Thoracic aorta (tissue), 2 donors: Measurements from ENCODE around the gene PLEKHN1. TPM values are rescaled to one million over a fixed set of nuclear protein-coding genes. Genes with fewer than 3 reads are reported as not detected.

ENCODE experiments used
- ATAC-seq: fragments of 150-250 bp; one replicate; pipeline ENCODE4 v1.8.0; 2017; ENCODE audit warnings: low read depth; ENCODE audit not compliant: insufficient number of reproducible peaks, low FRiP score
- DNase-seq: peaks from one replicate; pipeline ENCODE4 v3.0.0-alpha.2; 2020; ENCODE audit warnings: low spot score
- H3K27ac ChIP-seq, 2 donors: fragments of 200-600 bp; sonication (generic); 1 replicate in 1 of 2; 2 replicates in 1 of 2; pipeline ENCODE4 v1.5.1; 2016; ENCODE audit warnings: mild to moderate bottlenecking in 2 of 2, moderate library complexity in 2 of 2
- H3K27me3 ChIP-seq: fragments of 200-600 bp; sonication (generic); replicated peaks from 2 replicates; pipeline ENCODE4 v1.6.0; 2016; ENCODE audit warnings: mild to moderate bottlenecking; ENCODE audit not compliant: insufficient read depth
- H3K36me3 ChIP-seq: fragments of 200-600 bp; sonication (generic); one replicate; pipeline ENCODE4 v1.5.1; 2016
- H3K4me1 ChIP-seq, 2 donors: fragments of 200-600 bp; sonication (generic); 1 replicate in 1 of 2; 2 replicates in 1 of 2; pipeline versions ENCODE4 v1.5.1 to v1.6.0; 2016; ENCODE audit warnings: low read depth in 2 of 2, mild to moderate bottlenecking in 1 of 2; ENCODE audit not compliant: control insufficient read depth in 1 of 2
- H3K4me3 ChIP-seq: fragments of 200-600 bp; sonication (generic); 2 replicates; pipeline ENCODE4 v1.5.1; 2016; ENCODE audit warnings: mild to moderate bottlenecking
- H3K9me3 ChIP-seq: fragments of 200-600 bp; sonication (generic); 2 replicates; pipeline ENCODE4 v1.5.1; 2016
- CTCF ChIP-seq: fragments of 200-600 bp; sonication (generic); IDR thresholded peaks from one replicate; pipeline ENCODE4 v1.5.1; 2019; ENCODE audit warnings: antibody characterized with exemption
- total RNA-seq, 2 donors: library from RNA; depleted of rRNA; stranded (reverse); fragments of >200 nt; gene quantifications; one replicate each; pipeline versions ENCODE4 v1.1.0 to v1.2.3, GENCODE V29; 2016

Gene PLEKHN1
- total RNA-seq, 2 donors from 2014 or later: 0.27 TPM; not detected in 1

- H3K9me3 ChIP-seq: no peaks in the 10 kb centered on the region
- H3K4me1 ChIP-seq: no peaks in the 10 kb centered on the region
- H3K27me3 ChIP-seq: no peaks in the 10 kb centered on the region
- DNase-seq (no peak), ATAC-seq (no peak)
- no peak overlapping the region for H3K4me3 ChIP-seq
- no peaks in the 10 kb centered on the region for H3K36me3 ChIP-seq
- no peak for TF ChIP-seq CTCF
- no peak overlapping the region for H3K27ac ChIP-seq
Observed at GRCh38 chr1:931380-932172, 34.7 kb upstream of the PLEKHN1 start.

GRCh38 chr1:932173-932510, 34.1 kb upstream of the PLEKHN1 start:
- no peaks in the 10 kb centered on the region for H3K36me3 ChIP-seq
- H3K4me1 ChIP-seq: no peaks in the 10 kb centered on the region
- H3K27ac ChIP-seq: no peak overlapping the region
- no peak for DNase-seq
- H3K4me3 ChIP-seq: no peak overlapping the region
- TF ChIP-seq CTCF: no peak
- H3K27me3 ChIP-seq: no peaks in the 10 kb centered on the region
- no peak for ATAC-seq
- no peaks in the 10 kb centered on the region for H3K9me3 ChIP-seq

GRCh38 chr1:932776-933602, 33.3 kb upstream of the PLEKHN1 start:
- Histone ChIP-seq H3K27me3 (no peaks in the 10 kb centered on the region), H3K9me3 (no peaks in the 10 kb centered on the region), H3K4me1 (no peaks in the 10 kb centered on the region), H3K27ac (no peak overlapping the region), H3K36me3 (no peaks in the 10 kb centered on the region), H3K4me3 (no peak overlapping the region)
- TF ChIP-seq CTCF: no peak
- DNase-seq: no peak
- no peak for ATAC-seq

- Histone ChIP-seq H3K27ac (no peak overlapping the region), H3K4me3 (no peak overlapping the region), H3K27me3 (no peaks in the 10 kb centered on the region), H3K4me1 (no peaks in the 10 kb centered on the region), H3K9me3 (no peaks in the 10 kb centered on the region), H3K36me3 (no peaks in the 10 kb centered on the region)
- no peak for ATAC-seq
- no peak for TF ChIP-seq CTCF
- DNase-seq: no peak
Observed at GRCh38 chr1:933603-933940, 32.7 kb upstream of the PLEKHN1 start.

- ATAC-seq (no peak), DNase-seq (no peak)
- no peaks in the 10 kb centered on the region for H3K9me3 ChIP-seq
- H3K27ac ChIP-seq: no peak overlapping the region
- H3K4me1 ChIP-seq: peaks cover 3 to 8% of the 10 kb centered on the region in 2 donors
- H3K36me3 ChIP-seq: no peaks in the 10 kb centered on the region
- H3K4me3 ChIP-seq: no peak overlapping the region
- H3K27me3 ChIP-seq: no peaks in the 10 kb centered on the region
- TF ChIP-seq CTCF: no peak
Observed at GRCh38 chr1:934991-935750, 31.1 kb upstream of the PLEKHN1 start.
